ENCODE results near the gene RGS7. TPM values are rescaled to one million over a fixed set of nuclear protein-coding genes. Genes with fewer than 3 reads are reported as not detected.

RGS7 gene
- total and polyA plus RNA-seq, 7 donors: 0.04 TPM; not detected in 6

- Histone ChIP-seq H3K27me3 (ENCODE audit: insufficient read depth in 3 of 3, low read length in 2 of 3) (no peaks in the 10 kb centered on the region), H3K4me3 (no peak overlapping the region), H3K27ac (no peak overlapping the region), H3K9me3 (no peaks in the 10 kb centered on the region), H3K36me3 (ENCODE audit: insufficient read depth in 1 of 2, low read depth in 1 of 2) (no peaks in the 10 kb centered on the region), H3K4me1 (no peaks in the 10 kb centered on the region)
- WGBS, 3 donors: 51 to 60% (median 56%) methylated on average over 3 of the region's 3 CpGs
- intact Hi-C loops (cut with DNase I): no loop called here
- no peak for TF ChIP-seq CTCF (IDR thresholded peaks at IDR 0.05)
- DNase-seq (no peak), ATAC-seq (no peak)
Measured at GRCh38 chr1:240772131-240772530, 584.9 kb downstream of the RGS7 start.

DNA sequence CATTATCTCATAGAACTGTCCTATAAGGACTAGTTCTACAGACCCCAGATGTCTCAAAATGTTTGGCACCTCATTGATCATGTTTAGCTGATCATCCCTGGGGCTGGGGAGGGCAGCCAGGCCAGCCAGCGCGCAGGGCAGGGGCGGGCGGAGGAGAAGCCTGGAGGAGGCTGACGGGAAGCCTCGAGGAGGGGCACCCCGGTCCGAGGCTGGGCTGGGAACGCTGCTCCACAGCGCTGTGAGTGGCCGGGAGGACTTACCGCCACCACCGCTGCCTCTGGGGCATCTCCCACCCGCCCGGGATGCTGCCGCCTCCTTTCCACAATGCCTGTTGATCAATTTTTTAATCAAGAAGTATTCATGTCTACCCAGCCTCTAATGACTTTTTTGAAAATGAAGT, 585.6 kb downstream of the RGS7 start:
- intact Hi-C loops (cut with DNase I): no loop called here
- TF ChIP-seq CTCF (IDR thresholded peaks at IDR 0.05): no peak
- Histone ChIP-seq H3K27me3 (ENCODE audit: insufficient read depth in 3 of 3, low read length in 2 of 3) (no peaks in the 10 kb centered on the region), H3K36me3 (ENCODE audit: insufficient read depth in 1 of 2, low read depth in 1 of 2) (no peaks in the 10 kb centered on the region), H3K9me3 (no peaks in the 10 kb centered on the region), H3K4me1 (no peaks in the 10 kb centered on the region), H3K27ac (no peak overlapping the region), H3K4me3 (no peak overlapping the region)
- DNase-seq (no peak), ATAC-seq (no peak)
- WGBS, 3 donors: 93 to 96% (median 95%) methylated on average over 16 of the region's 16 CpGs

DNA sequence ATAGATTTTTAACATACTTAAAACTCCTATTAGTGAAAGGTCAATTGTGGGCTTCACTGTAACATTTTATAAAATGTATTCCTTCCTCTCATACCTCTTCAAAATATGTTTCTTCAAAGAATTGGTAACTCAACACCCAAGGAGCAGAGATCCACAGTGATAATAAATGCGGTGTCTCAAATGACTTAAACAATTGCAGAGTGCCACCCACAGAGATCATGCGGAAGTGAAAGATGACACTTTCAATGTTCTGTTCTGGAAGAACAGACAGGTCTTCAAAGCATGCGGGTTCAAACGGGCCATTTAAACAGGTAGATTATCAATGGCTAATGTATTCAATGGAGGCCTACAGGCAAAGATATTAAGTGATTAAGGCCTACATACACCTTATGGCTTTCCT, 588.0 kb downstream of the RGS7 start:
- no peak overlapping the region for H3K4me3 ChIP-seq
- no peak for TF ChIP-seq CTCF (IDR thresholded peaks at IDR 0.05)
- WGBS, 3 donors: 56 to 62% (median 60%) methylated on average over 4 of the region's 4 CpGs

GRCh38 chr1:240766831-240767230, 590.2 kb downstream of the RGS7 start:
- Histone ChIP-seq H3K27ac (no peak overlapping the region), H3K9me3 (no peaks in the 10 kb centered on the region), H3K27me3 (ENCODE audit: insufficient read depth in 3 of 3, low read length in 2 of 3) (no peaks in the 10 kb centered on the region), H3K4me3 (no peak overlapping the region), H3K4me1 (no peaks in the 10 kb centered on the region), H3K36me3 (ENCODE audit: insufficient read depth in 1 of 2, low read depth in 1 of 2) (no peaks in the 10 kb centered on the region)
- ATAC-seq (no peak), DNase-seq (no peak)
- no peak for TF ChIP-seq CTCF (IDR thresholded peaks at IDR 0.05)
- intact Hi-C loops (cut with DNase I): no loop called here

More for the DNA sequence above, 588.0 kb downstream of the RGS7 start:
- H3K27ac ChIP-seq: no peak overlapping the region
- ATAC-seq: no peak
- no peaks in the 10 kb centered on the region for H3K9me3 ChIP-seq
- no peak for DNase-seq
- H3K4me1 ChIP-seq: no peaks in the 10 kb centered on the region
- intact Hi-C loops (cut with DNase I): no loop called here
- H3K27me3 ChIP-seq (ENCODE audit: insufficient read depth in 3 of 3, low read length in 2 of 3): no peaks in the 10 kb centered on the region
- H3K36me3 ChIP-seq (ENCODE audit: insufficient read depth in 1 of 2, low read depth in 1 of 2): no peaks in the 10 kb centered on the region

DNA sequence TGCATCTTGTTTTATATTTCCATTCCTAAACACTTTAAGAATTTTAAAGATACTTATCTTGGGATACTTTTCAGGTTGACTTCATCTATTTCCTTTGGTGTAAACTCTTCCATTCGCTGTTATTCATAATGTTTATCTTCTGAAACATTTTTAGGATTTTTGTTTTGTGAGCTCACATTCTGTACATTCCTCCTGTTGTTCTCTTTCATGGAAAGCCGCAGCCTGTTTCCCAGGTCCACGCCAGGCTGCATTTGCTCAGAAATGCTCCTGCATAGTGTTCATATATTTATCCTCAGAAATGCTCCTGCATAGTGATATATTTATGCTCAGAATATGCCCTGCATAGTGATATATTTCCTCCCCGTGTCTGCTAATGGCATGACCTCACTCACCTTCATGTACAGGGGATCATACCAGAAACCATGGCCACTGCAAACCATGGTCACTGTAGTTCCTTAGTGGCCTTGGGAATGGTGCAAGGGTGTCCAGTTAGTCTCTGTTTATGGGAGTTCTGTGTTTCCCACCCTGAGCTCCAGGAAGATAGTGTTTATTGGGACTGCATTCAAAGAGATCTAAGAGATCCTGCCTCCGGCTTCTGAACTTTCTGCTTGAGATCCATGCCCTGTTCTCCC, 591.2 kb downstream of the RGS7 start:
- Histone ChIP-seq H3K4me1 (no peaks in the 10 kb centered on the region), H3K36me3 (ENCODE audit: insufficient read depth in 1 of 2, low read depth in 1 of 2) (no peaks in the 10 kb centered on the region), H3K27me3 (ENCODE audit: insufficient read depth in 3 of 3, low read length in 2 of 3) (no peaks in the 10 kb centered on the region), H3K27ac (no peak overlapping the region), H3K9me3 (no peaks in the 10 kb centered on the region), H3K4me3 (no peak overlapping the region)
- 32 to 38% (median 33%) methylated on average over 5 of the region's 5 CpGs for WGBS, 3 donors
- intact Hi-C loops (cut with DNase I): no loop called here
- DNase-seq (no peak), ATAC-seq (no peak)
- no peak for TF ChIP-seq CTCF (IDR thresholded peaks at IDR 0.05)

Data from psoas muscle (tissue), 8 donors.